A673 (cell line): ENCODE data around the gene CHD3. TPM values are rescaled to one million over a fixed set of nuclear protein-coding genes. Genes with fewer than 3 reads are reported as not detected.

Source experiments
- BruUV-seq: library from RNA; stranded (reverse); fragments of 400-500 nt; replicated peaks from 2 replicates; lab custom pipeline; 2021; lab: Mats Ljungman, UMichigan
- CTCF ChIA-PET: fragments of 300-600 bp; sonication (Branson Sonifier 250); formaldehyde crosslinking; loops from one replicate; lab custom pipeline; 2022; ENCODE audit warnings: antibody characterized with exemption; lab: Charles Lee
- POLR2A ChIA-PET: fragments of 300-600 bp; sonication (Branson Sonifier 250); formaldehyde crosslinking; loops from one replicate; lab custom pipeline; 2022; ENCODE audit warnings: antibody characterized with exemption; ENCODE audit not compliant: low non-redundant PET; lab: Charles Lee
- DNase-seq: peaks from one replicate; pipeline ENCODE4 v3.0.0-alpha.2; 2015; ENCODE audit warnings: low spot score
- H3K27ac ChIP-seq: fragments of 200-600 bp; sonication (generic); 2 replicates; pipeline ENCODE4 v1.5.1; 2016; ENCODE audit warnings: mixed run types, low read depth, mild to moderate bottlenecking, mixed read lengths, antibody characterized with exemption, low read length; ENCODE audit not compliant: poor library complexity, severe bottlenecking
- H3K27me3 ChIP-seq: fragments of 200-600 bp; sonication (generic); replicated peaks from 2 replicates; pipeline ENCODE4 v1.6.1; 2017; ENCODE audit warnings: mixed run types, low read depth, mild to moderate bottlenecking, mixed read lengths, antibody characterized with exemption, low read length; ENCODE audit not compliant: insufficient read depth, poor library complexity
- H3K36me3 ChIP-seq: fragments of 200-600 bp; sonication (generic); 2 replicates; pipeline ENCODE4 v1.6.1; 2016; ENCODE audit warnings: mixed run types, mild to moderate bottlenecking, mixed read lengths, antibody characterized with exemption, low read length; ENCODE audit not compliant: insufficient read depth, poor library complexity, severe bottlenecking
- H3K4me1 ChIP-seq: fragments of 200-600 bp; sonication (generic); 2 replicates; pipeline ENCODE4 v1.6.1; 2017; ENCODE audit warnings: mixed run types, mild to moderate bottlenecking, mixed read lengths, antibody characterized with exemption, low read length; ENCODE audit not compliant: insufficient read depth, poor library complexity, severe bottlenecking
- H3K4me3 ChIP-seq: fragments of 200-600 bp; sonication (generic); 2 replicates; pipeline ENCODE4 v1.5.1; 2016; ENCODE audit warnings: low read depth, mixed run types, mild to moderate bottlenecking, mixed read lengths, low read length; ENCODE audit not compliant: poor library complexity, severe bottlenecking
- H3K9me3 ChIP-seq: fragments of 200-600 bp; sonication (generic); 2 replicates; pipeline ENCODE4 v1.6.1; 2016; ENCODE audit warnings: mixed run types, low read depth, mild to moderate bottlenecking, mixed read lengths, antibody characterized with exemption, low read length; ENCODE audit not compliant: poor library complexity, severe bottlenecking
- CTCF ChIP-seq: fragments of 300-800, 200-600 bp; sonication (generic); conservative IDR thresholded peaks from 2 replicates; pipeline ENCODE4 v1.5.1; 2017; ENCODE audit warnings: low read depth, mild to moderate bottlenecking, antibody characterized with exemption, low read length, moderate library complexity, mixed read lengths
- EZH2 ChIP-seq: fragments of 200-600 bp; sonication (generic); IDR thresholded peaks from 2 replicates; pipeline ENCODE4 v1.6.1; 2017; ENCODE audit warnings: borderline replicate concordance, low read depth, mild to moderate bottlenecking, mixed read lengths, antibody characterized with exemption, low read length; ENCODE audit not compliant: poor library complexity, severe bottlenecking
- intact Hi-C: fragments of 100-400 bp; cut with micrococcal nuclease; formaldehyde crosslinking; loops from one replicate; pipeline ENCODE4 v1.10.0; 2022; ENCODE audit not compliant: unreplicated experiment
- total RNA-seq: library from RNA; stranded (reverse); gene quantifications from 2 replicates; pipeline ENCODE4 v1.2.3, GENCODE V29; 2021

The CHD3 gene
- total RNA-seq, 1 experiment from 2014 or later, result 249 TPM

- ChIA-PET POLR2A (interaction anchor here (0.7 kb wide), 1 partner anchor 179 kb away, joined by 4 read pairs; no protein-coding TSS in a partner anchor), CTCF (no interaction called here)
- Histone ChIP-seq H3K4me3 (no peak overlapping the region), H3K36me3 (peaks cover 72% of the 10 kb centered on the region), H3K9me3 (no peaks in the 10 kb centered on the region), H3K4me1 (no peaks in the 10 kb centered on the region), H3K27ac (no peak overlapping the region), H3K27me3 (no peaks in the 10 kb centered on the region)
- intact Hi-C loops, result no loop called here
- TF ChIP-seq EZH2 (no peak), CTCF (no peak)
- no peak for DNase-seq
- BruUV-seq, result no TSS peak
Measured at GRCh38 chr17:7946441-7946840, 57.9 kb downstream of the CHD3 start.

GRCh38 chr17:7947651-7948050, 59.1 kb downstream of the CHD3 start:
- Histone ChIP-seq H3K27ac (no peak overlapping the region), H3K4me3 (no peak overlapping the region), H3K9me3 (no peaks in the 10 kb centered on the region), H3K36me3 (peaks cover 66% of the 10 kb centered on the region), H3K4me1 (no peaks in the 10 kb centered on the region), H3K27me3 (no peaks in the 10 kb centered on the region)
- BruUV-seq, result no TSS peak
- DNase-seq, result no peak
- ChIA-PET POLR2A (no interaction called here), CTCF (no interaction called here)
- no peak for TF ChIP-seq CTCF
- no peak for TF ChIP-seq EZH2
- intact Hi-C loops, result no loop called here

GRCh38 chr17:7950578-7950977, 62.0 kb downstream of the CHD3 start:
- CTCF ChIA-PET, result no interaction called here
- TF ChIP-seq CTCF, result no peak
- no peak for TF ChIP-seq EZH2
- POLR2A ChIA-PET, result no interaction called here

More at GRCh38 chr17:7950578-7950977, 62.0 kb downstream of the CHD3 start:
- no peak for DNase-seq
- H3K9me3 ChIP-seq, result no peaks in the 10 kb centered on the region
- no peak overlapping the region for H3K4me3 ChIP-seq
- no peaks in the 10 kb centered on the region for H3K4me1 ChIP-seq
- intact Hi-C loops, result no loop called here
- H3K36me3 ChIP-seq, result peaks cover 39% of the 10 kb centered on the region
- no TSS peak for BruUV-seq
- no peak overlapping the region for H3K27ac ChIP-seq
- H3K27me3 ChIP-seq, result no peaks in the 10 kb centered on the region
